HEK293 (cell line): ENCODE measurements around the gene RNU5B-1.

Source experiments
- CTCF ChIA-PET: fragments of 350-600 bp; formaldehyde crosslinking; extraction: SDS; loops from one replicate; lab custom pipeline; 2021; ENCODE audit warnings: antibody characterized with exemption; lab: Yijun Ruan, JAX
- POLR2A ChIA-PET: fragments of 300-600 bp; formaldehyde crosslinking; extraction: SDS; loops from one replicate; lab custom pipeline; 2020; ENCODE audit warnings: antibody characterized with exemption, inconsistent platforms; lab: Yijun Ruan, JAX
- H3K27ac ChIP-seq: fragments of 200-500 bp; sonication (Bioruptor generic); 2 replicates; pipeline ENCODE4 v1.5.1; 2014; ENCODE audit warnings: low read depth, low read length, control low read depth, inconsistent platforms; ENCODE audit errors: extremely low read depth
- H3K36me3 ChIP-seq, 2 experiments: fragments of 200-500 bp in 1 of 2; sonication (Bioruptor generic) in 1 of 2; 1 replicate in 1 of 2; 2 replicates in 1 of 2; pipeline ENCODE4 v1.5.1; 2014 to 2017; ENCODE audit warnings: inconsistent platforms in 2 of 2, low read length in 2 of 2; ENCODE audit not compliant: control insufficient read depth in 2 of 2, insufficient read depth in 1 of 2
- H3K4me1 ChIP-seq: fragments of 200-500 bp; sonication (Bioruptor generic); 2 replicates; pipeline ENCODE4 v1.5.1; 2014; ENCODE audit warnings: mild to moderate bottlenecking, low read length, inconsistent platforms; ENCODE audit not compliant: control insufficient read depth, insufficient read depth
- H3K4me3 ChIP-seq: 2 replicates; pipeline ENCODE4 v1.5.1; 2011; ENCODE audit warnings: low read depth, mild to moderate bottlenecking, control low read depth, low read length, moderate library complexity
- H3K9me3 ChIP-seq: fragments of 200-500 bp; sonication (Bioruptor generic); 2 replicates; pipeline ENCODE4 v1.5.1; 2014; ENCODE audit warnings: low read depth, low read length, inconsistent platforms; ENCODE audit not compliant: control insufficient read depth, insufficient read depth
- EGR2 ChIP-seq: fragments of 450-650 bp; formaldehyde crosslinking; IDR thresholded peaks from 2 replicates; pipeline ENCODE4 v1.5.1; 2016; ENCODE audit warnings: low read depth, missing biosample characterization, missing genetic modification characterization
- GLIS1 ChIP-seq: fragments of 450-650 bp; formaldehyde crosslinking; IDR thresholded peaks from 2 replicates; pipeline ENCODE4 v1.5.1; 2016; ENCODE audit warnings: missing biosample characterization, missing genetic modification characterization
- IKZF3 ChIP-seq: fragments of 450-650 bp; IDR thresholded peaks from 2 replicates; pipeline ENCODE4 v1.5.0; 2018; ENCODE audit warnings: missing biosample characterization, mild to moderate bottlenecking, missing genetic modification characterization, moderate library complexity
- KLF1 ChIP-seq: fragments of 450-650 bp; formaldehyde crosslinking; IDR thresholded peaks from 2 replicates; pipeline ENCODE4 v1.5.1; 2016; ENCODE audit warnings: missing biosample characterization, missing genetic modification characterization
- PRDM1 ChIP-seq: fragments of 450-650 bp; formaldehyde crosslinking; IDR thresholded peaks from 2 replicates; pipeline ENCODE4; 2016; ENCODE audit warnings: missing biosample characterization, missing genetic modification characterization
- SP2 ChIP-seq: fragments of 450-650 bp; formaldehyde crosslinking; IDR thresholded peaks from 2 replicates; pipeline ENCODE4 v1.5.1; 2016; ENCODE audit warnings: missing biosample characterization, missing genetic modification characterization
- TCF7L2 ChIP-seq: IDR thresholded peaks from 2 replicates; pipeline ENCODE4 v1.6.1; 2011; ENCODE audit warnings: low read depth, mild to moderate bottlenecking, inconsistent platforms, low read length, moderate library complexity, borderline replicate concordance
- WT1 ChIP-seq: fragments of 450-650 bp; formaldehyde crosslinking; IDR thresholded peaks from 2 replicates; pipeline ENCODE4 v1.5.1; 2016; ENCODE audit warnings: missing biosample characterization, missing genetic modification characterization
- YY1 ChIP-seq: fragments of 450-650 bp; formaldehyde crosslinking; IDR thresholded peaks from 2 replicates; pipeline ENCODE4 v1.5.1; 2018; ENCODE audit warnings: missing biosample characterization, missing genetic modification characterization
- ZFHX2 ChIP-seq: fragments of 450-650 bp; formaldehyde crosslinking; conservative IDR thresholded peaks from 2 replicates; pipeline ENCODE4 v1.5.1; 2016; ENCODE audit warnings: missing biosample characterization, missing genetic modification characterization
- ZIC2 ChIP-seq: fragments of 450-650 bp; formaldehyde crosslinking; IDR thresholded peaks from 2 replicates; pipeline ENCODE4 v1.5.1; 2016; ENCODE audit warnings: missing biosample characterization, missing genetic modification characterization
- ZNF16 ChIP-seq: fragments of 450-650 bp; formaldehyde crosslinking; IDR thresholded peaks from 2 replicates; pipeline ENCODE4 v1.5.1; 2016; ENCODE audit warnings: low read depth, missing biosample characterization, missing genetic modification characterization
- ZNF169 ChIP-seq: fragments of 450-650 bp; formaldehyde crosslinking; IDR thresholded peaks from 2 replicates; pipeline ENCODE4 v1.5.1; 2016; ENCODE audit warnings: missing biosample characterization, missing genetic modification characterization
- ZNF202 ChIP-seq: fragments of 450-650 bp; formaldehyde crosslinking; IDR thresholded peaks from 2 replicates; pipeline ENCODE4 v1.5.1; 2016; ENCODE audit warnings: missing biosample characterization, missing genetic modification characterization, borderline replicate concordance
- ZNF335 ChIP-seq: fragments of 450-650 bp; formaldehyde crosslinking; conservative IDR thresholded peaks from 2 replicates; pipeline ENCODE4 v1.5.1; 2016; ENCODE audit warnings: missing biosample characterization, missing genetic modification characterization
- ZNF350 ChIP-seq: fragments of 450-650 bp; formaldehyde crosslinking; IDR thresholded peaks from 2 replicates; pipeline ENCODE4 v1.5.0; 2017; ENCODE audit warnings: missing biosample characterization, mild to moderate bottlenecking, missing genetic modification characterization
- ZNF423 ChIP-seq: fragments of 450-650 bp; formaldehyde crosslinking; IDR thresholded peaks from 2 replicates; pipeline ENCODE4 v1.5.1; 2016; ENCODE audit warnings: missing biosample characterization, missing genetic modification characterization
- ZNF555 ChIP-seq: fragments of 450-650 bp; formaldehyde crosslinking; conservative IDR thresholded peaks from 2 replicates; pipeline ENCODE4 v1.5.1; 2017; ENCODE audit warnings: missing biosample characterization, mild to moderate bottlenecking, missing genetic modification characterization, inconsistent platforms
- ZNF768 ChIP-seq: fragments of 450-650 bp; formaldehyde crosslinking; IDR thresholded peaks from 2 replicates; pipeline ENCODE4 v1.5.1; 2018; ENCODE audit warnings: missing biosample characterization, mild to moderate bottlenecking, missing genetic modification characterization
- TF ChIP-seq, protein P1 (sequence below): fragments of 450-650 bp; formaldehyde crosslinking; IDR thresholded peaks from 2 replicates; pipeline ENCODE4 v1.5.1; 2016; ENCODE audit warnings: missing biosample characterization, missing genetic modification characterization

RNU5B-1 gene

GRCh38 chr15:65336493-65337435 lies 32.3 kb downstream of the RNU5B-1 start:
- TF ChIP-seq, protein P1, sequence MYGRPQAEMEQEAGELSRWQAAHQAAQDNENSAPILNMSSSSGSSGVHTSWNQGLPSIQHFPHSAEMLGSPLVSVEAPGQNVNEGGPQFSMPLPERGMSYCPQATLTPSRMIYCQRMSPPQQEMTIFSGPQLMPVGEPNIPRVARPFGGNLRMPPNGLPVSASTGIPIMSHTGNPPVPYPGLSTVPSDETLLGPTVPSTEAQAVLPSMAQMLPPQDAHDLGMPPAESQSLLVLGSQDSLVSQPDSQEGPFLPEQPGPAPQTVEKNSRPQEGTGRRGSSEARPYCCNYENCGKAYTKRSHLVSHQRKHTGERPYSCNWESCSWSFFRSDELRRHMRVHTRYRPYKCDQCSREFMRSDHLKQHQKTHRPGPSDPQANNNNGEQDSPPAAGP (tag by site-specific recombination): peak; percentile 82
- TF ChIP-seq EGR2 (tag by site-specific recombination): peak; percentile 84
- no peak for TF ChIP-seq ZNF169 (tag by site-specific recombination)
- TF ChIP-seq ZFHX2 (tag by site-specific recombination): peak; percentile 78
- TF ChIP-seq KLF1 (tag by site-specific recombination): peak; percentile 75
- Histone ChIP-seq H3K27ac (no peak overlapping the region), H3K36me3 (no peaks in the 10 kb centered on the region), H3K4me3 (no peak overlapping the region), H3K4me1 (peaks cover 4% of the 10 kb centered on the region), H3K9me3 (no peaks in the 10 kb centered on the region)
- ChIA-PET POLR2A (no interaction called here), CTCF (interaction anchor here (0.6 to 4.1 kb wide), 4 partner anchors 13 to 527 kb away, joined by 3 to 20 read pairs (median 3); partner anchors contain the start of gene CILP)

DNA sequence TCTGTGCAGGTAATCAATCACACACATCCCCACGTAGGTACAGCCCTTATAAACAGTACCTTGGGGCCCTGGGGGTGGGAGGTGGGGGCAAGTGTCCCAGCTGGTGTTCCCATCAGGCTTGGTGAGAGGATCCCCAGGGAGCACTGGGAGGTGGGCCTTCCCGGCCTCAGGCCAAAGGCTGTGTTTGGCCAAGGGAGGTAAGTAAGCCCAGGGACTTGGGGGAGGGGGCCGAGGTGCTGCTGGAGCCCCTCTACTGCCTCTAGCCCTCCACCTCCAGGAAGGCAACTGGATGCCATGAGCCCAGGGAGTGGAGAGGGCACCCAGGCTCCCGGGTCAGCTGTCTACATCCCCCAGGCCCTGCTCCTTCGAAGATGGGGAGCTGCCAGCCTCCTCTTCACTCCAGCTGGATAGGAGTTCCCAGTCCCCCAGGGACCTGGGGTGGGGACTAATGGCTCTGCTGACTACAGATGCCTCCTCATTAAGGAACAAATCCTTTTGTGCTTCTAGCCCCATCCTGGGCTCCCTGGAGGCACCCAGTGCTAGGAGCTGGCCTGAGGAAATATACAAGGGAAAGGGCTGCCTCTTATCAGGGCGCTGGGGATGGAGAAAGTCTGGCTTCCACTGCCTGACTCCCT lies 33.1 kb downstream of the RNU5B-1 start:
- H3K4me1 ChIP-seq: peaks cover 4% of the 10 kb centered on the region

GRCh38 chr15:65338366-65338765 lies 33.9 kb downstream of the RNU5B-1 start:
- POLR2A ChIA-PET: no interaction called here
- Histone ChIP-seq H3K36me3 (no peaks in the 10 kb centered on the region), H3K4me3 (no peak overlapping the region), H3K4me1 (peaks cover 4% of the 10 kb centered on the region), H3K9me3 (no peaks in the 10 kb centered on the region), H3K27ac (no peak overlapping the region)
- CTCF ChIA-PET: interaction anchor here (1.0 to 4.1 kb wide), 5 partner anchors 19 to 63 kb away, joined by 3 to 20 read pairs (median 3); no protein-coding TSS in a partner anchor
- TF ChIP-seq ZNF169 (tag by site-specific recombination): no peak
- no peak for TF ChIP-seq YY1 (tag by site-specific recombination)
- TF ChIP-seq ZNF768 (tag by site-specific recombination): no peak
- TF ChIP-seq TCF7L2: no peak
- no peak for TF ChIP-seq ZNF202 (tag by site-specific recombination)
- TF ChIP-seq ZNF335 (tag by site-specific recombination): peak; percentile 66
- TF ChIP-seq ZNF350 (tag by site-specific recombination): no peak
- TF ChIP-seq KLF1 (tag by site-specific recombination): peak; percentile 55; the same call in 1 of the 2 replicates
- TF ChIP-seq, all 188 proteins: peak for 2

More for the DNA sequence above, 33.1 kb downstream of the RNU5B-1 start:
- POLR2A ChIA-PET: no interaction called here
- TF ChIP-seq SP2 (tag by site-specific recombination) (peak; percentile 4; the same call in 1 of the 2 replicates), WT1 (tag by site-specific recombination) (peak; percentile 64), ZNF16 (tag by site-specific recombination) (no peak), PRDM1 (tag by site-specific recombination) (peak; percentile 14; the same call in 1 of the 2 replicates), ZNF423 (tag by site-specific recombination) (0 out of 2 replicates have a peak, but pooled peaks have one; percentile 10), IKZF3 (tag by site-specific recombination) (0 out of 2 replicates have a peak, but pooled peaks have one; percentile 32), ZIC2 (peak; percentile 74), GLIS1 (tag by site-specific recombination) (peak; percentile 91), ZNF555 (tag by site-specific recombination) (no peak)
- TF ChIP-seq, all 188 proteins: peak for 7
- Histone ChIP-seq H3K27ac (no peak overlapping the region), H3K4me3 (no peak overlapping the region), H3K9me3 (no peaks in the 10 kb centered on the region), H3K36me3 (no peaks in the 10 kb centered on the region)
- CTCF ChIA-PET: interaction anchor here (0.6 to 4.1 kb wide), 3 partner anchors 18 to 528 kb away, joined by 3 to 20 read pairs (median 3); no protein-coding TSS in a partner anchor
